Ishikawa (cell line): ENCODE results near the gene MFSD8.

Experiments used
- CEBPB ChIP-seq: IDR thresholded peaks from 2 replicates; pipeline ENCODE4 v1.6.1; 2012
- CREB1 ChIP-seq: IDR thresholded peaks from 2 replicates; pipeline ENCODE4 v1.6.1; 2012; ENCODE audit warnings: low read depth
- EGR1 ChIP-seq: IDR thresholded peaks from 2 replicates; pipeline ENCODE4 v1.6.1; 2012
- EP300 ChIP-seq: IDR thresholded peaks from 2 replicates; pipeline ENCODE4 v1.6.1; 2012; ENCODE audit warnings: borderline replicate concordance
- FOXM1 ChIP-seq: IDR thresholded peaks from 2 replicates; pipeline ENCODE4 v1.6.1; 2012; ENCODE audit warnings: low read depth, borderline replicate concordance
- NFIC ChIP-seq: IDR thresholded peaks from 2 replicates; pipeline ENCODE4 v1.6.1; 2012
- RAD21 ChIP-seq: IDR thresholded peaks from 2 replicates; pipeline ENCODE4 v1.6.1; 2012; ENCODE audit warnings: low read depth
- TAF1 ChIP-seq: IDR thresholded peaks from 2 replicates; pipeline ENCODE4 v1.6.1; 2012; ENCODE audit warnings: low read depth, mild to moderate bottlenecking
- TCF12 ChIP-seq: IDR thresholded peaks from 2 replicates; pipeline ENCODE4 v1.6.1; 2012; ENCODE audit warnings: low read depth
- TEAD4 ChIP-seq: IDR thresholded peaks from 2 replicates; pipeline ENCODE4 v1.6.1; 2012
- YY1 ChIP-seq: IDR thresholded peaks from 2 replicates; pipeline ENCODE4 v1.6.1; 2012; ENCODE audit warnings: low read depth
- ZBTB7A ChIP-seq: IDR thresholded peaks from 2 replicates; pipeline ENCODE4 v1.6.1; 2012; ENCODE audit warnings: low read depth
- TF ChIP-seq, protein P1 (sequence below): IDR thresholded peaks from 2 replicates; pipeline ENCODE4 v1.6.1; 2012; ENCODE audit warnings: low read depth, mild to moderate bottlenecking
- TF ChIP-seq, protein P2 (sequence below): IDR thresholded peaks from 2 replicates; pipeline ENCODE4 v1.6.1; 2012
- TF ChIP-seq, protein P3 (sequence below): IDR thresholded peaks from 2 replicates; pipeline ENCODE4 v1.6.1; 2012

Gene MFSD8

DNA sequence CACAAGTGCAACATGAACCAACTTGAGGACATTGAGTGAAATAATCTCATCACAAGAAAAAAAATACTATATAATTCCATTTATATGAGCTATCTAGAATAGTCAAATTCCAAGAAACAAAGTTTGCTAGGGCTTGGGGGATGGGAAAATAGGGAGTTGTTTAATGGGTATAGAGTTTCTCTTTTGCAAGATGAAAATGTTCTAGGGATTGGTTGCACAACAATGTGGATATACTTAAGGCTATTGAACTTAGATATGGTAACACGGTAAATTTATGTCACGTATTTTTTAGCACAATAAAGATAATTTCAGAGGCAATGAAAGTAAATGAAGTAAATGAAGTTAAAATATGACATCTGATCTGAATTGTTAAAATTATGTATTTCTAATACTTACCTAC lies 7.9 kb downstream of the MFSD8 start:
- TF ChIP-seq TAF1, result no peak
- TF ChIP-seq TCF12, result no peak
- TF ChIP-seq, protein P1, sequence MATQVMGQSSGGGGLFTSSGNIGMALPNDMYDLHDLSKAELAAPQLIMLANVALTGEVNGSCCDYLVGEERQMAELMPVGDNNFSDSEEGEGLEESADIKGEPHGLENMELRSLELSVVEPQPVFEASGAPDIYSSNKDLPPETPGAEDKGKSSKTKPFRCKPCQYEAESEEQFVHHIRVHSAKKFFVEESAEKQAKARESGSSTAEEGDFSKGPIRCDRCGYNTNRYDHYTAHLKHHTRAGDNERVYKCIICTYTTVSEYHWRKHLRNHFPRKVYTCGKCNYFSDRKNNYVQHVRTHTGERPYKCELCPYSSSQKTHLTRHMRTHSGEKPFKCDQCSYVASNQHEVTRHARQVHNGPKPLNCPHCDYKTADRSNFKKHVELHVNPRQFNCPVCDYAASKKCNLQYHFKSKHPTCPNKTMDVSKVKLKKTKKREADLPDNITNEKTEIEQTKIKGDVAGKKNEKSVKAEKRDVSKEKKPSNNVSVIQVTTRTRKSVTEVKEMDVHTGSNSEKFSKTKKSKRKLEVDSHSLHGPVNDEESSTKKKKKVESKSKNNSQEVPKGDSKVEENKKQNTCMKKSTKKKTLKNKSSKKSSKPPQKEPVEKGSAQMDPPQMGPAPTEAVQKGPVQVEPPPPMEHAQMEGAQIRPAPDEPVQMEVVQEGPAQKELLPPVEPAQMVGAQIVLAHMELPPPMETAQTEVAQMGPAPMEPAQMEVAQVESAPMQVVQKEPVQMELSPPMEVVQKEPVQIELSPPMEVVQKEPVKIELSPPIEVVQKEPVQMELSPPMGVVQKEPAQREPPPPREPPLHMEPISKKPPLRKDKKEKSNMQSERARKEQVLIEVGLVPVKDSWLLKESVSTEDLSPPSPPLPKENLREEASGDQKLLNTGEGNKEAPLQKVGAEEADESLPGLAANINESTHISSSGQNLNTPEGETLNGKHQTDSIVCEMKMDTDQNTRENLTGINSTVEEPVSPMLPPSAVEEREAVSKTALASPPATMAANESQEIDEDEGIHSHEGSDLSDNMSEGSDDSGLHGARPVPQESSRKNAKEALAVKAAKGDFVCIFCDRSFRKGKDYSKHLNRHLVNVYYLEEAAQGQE, result no peak
- TF ChIP-seq, protein P2, sequence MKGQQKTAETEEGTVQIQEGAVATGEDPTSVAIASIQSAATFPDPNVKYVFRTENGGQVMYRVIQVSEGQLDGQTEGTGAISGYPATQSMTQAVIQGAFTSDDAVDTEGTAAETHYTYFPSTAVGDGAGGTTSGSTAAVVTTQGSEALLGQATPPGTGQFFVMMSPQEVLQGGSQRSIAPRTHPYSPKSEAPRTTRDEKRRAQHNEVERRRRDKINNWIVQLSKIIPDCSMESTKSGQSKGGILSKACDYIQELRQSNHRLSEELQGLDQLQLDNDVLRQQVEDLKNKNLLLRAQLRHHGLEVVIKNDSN, result no peak
- no peak for TF ChIP-seq YY1
- TF ChIP-seq NFIC, result no peak
- TF ChIP-seq CEBPB, result no peak
- TF ChIP-seq ZBTB7A, result no peak

DNA sequence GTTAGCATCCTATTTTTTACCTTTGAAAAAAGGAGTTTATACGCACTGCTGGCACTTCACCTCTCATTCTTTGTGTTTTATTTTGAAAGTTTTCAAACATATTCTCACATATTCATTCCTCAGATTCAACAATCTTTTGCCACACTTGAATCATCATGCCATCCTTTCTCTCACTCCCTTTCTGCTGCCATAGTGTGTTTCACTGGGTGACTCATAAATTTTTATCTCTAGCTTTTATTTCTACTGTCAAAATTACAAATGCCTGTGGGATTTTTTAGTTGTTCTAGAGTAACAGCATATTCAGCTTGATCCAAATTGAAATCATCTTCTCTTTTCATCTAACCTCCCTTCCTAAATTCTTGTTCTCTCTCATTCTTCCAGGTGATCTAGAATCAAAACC lies 28.0 kb downstream of the MFSD8 start:
- TF ChIP-seq CREB1, result no peak
- no peak for TF ChIP-seq TAF1
- no peak for TF ChIP-seq NFIC
- TF ChIP-seq TEAD4, result no peak
- TF ChIP-seq YY1, result no peak
- no peak for TF ChIP-seq CEBPB

DNA sequence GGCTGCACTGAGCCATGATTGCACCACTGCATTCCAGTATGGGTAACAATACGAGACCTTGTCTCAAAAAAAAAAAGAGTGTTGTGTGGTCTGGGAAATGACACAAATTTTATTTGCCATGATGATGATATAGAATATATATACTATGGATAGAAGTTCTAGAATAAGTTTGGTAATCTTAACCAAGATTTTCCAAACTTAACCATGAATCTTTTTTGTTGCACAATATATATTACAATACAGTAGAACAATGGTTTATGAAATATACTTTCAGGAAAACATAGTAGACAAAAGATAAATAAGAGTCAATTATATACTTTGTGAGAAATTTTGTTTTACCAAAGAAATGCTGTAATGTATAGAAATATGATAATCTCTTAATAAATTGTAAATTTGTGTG lies 34.8 kb downstream of the MFSD8 start:
- TF ChIP-seq NFIC, result no peak
- TF ChIP-seq TEAD4, result no peak

DNA sequence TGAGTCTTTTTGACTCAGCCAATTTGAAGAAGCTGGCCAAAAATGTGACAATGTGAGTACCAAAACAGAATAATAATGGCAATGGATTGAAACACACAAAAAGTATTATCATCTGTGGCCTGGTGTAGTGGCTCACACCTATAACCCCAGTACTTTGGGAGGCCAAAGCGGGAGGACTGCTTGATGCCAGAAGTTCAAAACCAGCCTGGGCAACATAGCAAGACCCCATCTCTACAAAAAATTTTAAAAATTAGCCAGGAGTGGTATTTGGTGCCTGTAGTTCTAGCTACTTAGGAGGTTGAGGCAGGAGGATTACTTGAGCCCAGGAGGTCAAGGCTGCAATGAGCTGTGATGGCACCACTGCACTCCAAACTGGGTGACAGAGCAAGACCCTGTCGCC lies 42.7 kb downstream of the MFSD8 start:
- no peak for TF ChIP-seq TAF1
- TF ChIP-seq TEAD4, result no peak
- TF ChIP-seq, protein P1, result no peak
- TF ChIP-seq, protein P2, result no peak
- no peak for TF ChIP-seq YY1
- no peak for TF ChIP-seq EGR1
- TF ChIP-seq, protein P3, sequence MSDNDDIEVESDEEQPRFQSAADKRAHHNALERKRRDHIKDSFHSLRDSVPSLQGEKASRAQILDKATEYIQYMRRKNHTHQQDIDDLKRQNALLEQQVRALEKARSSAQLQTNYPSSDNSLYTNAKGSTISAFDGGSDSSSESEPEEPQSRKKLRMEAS, result no peak
- no peak for TF ChIP-seq RAD21
- no peak for TF ChIP-seq EP300
- TF ChIP-seq FOXM1, result no peak
- no peak for TF ChIP-seq NFIC
- no peak for TF ChIP-seq TCF12
- TF ChIP-seq CEBPB, result no peak
- no peak for TF ChIP-seq ZBTB7A
- TF ChIP-seq CREB1, result no peak

DNA sequence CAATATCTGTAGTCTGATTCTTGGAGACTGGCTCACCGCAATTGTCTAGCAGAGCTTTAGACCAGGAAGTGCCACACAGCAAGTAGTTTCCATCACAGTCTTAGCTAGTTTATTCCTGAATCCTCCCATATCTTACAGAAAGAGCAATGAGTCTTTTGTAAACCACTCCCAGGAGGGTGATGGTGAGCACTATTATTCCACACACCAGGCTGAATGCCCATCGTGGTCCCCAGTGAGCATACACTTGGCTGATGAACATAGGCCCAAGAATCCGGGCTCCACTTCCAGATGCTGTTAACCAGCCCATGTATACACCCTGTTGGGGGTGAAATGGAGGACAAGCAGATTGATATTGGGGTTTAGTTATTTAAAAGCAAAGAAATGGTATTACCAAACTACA lies 44.5 kb downstream of the MFSD8 start:
- TF ChIP-seq TEAD4 (no peak), EGR1 (no peak)

DNA sequence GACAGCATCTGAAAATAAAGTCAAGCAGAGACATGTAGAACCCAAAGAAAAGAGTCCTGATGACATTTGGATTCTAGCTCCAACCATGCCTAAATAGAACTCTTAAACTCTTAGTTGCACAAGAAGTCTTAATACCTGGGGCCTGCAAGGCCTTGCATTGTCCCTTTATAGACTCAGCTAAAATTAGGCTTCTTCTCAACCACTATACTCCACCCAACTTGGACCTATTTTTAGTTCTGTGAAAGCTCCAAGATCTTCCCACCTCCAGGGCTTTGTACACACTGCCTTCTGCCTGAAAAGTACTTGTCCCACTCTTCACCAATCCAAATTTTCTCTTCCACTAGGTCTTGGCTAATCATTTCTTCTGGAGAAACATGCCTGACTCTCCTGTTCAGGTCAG lies 47.8 kb downstream of the MFSD8 start:
- TF ChIP-seq, protein P3, result no peak
- TF ChIP-seq TEAD4 (no peak), YY1 (no peak), EGR1 (no peak), FOXM1 (no peak), TCF12 (no peak), TAF1 (no peak), RAD21 (no peak), ZBTB7A (no peak), NFIC (no peak), CEBPB (no peak), CREB1 (no peak), EP300 (no peak)
- TF ChIP-seq, protein P2, result no peak
- TF ChIP-seq, protein P1, result no peak
